Measurements from ENCODE around the gene MRGPRF.

The MRGPRF gene

GRCh38 chr11:68961245-68961644 lies 51.8 kb downstream of the MRGPRF start:
- Histone ChIP-seq H3K4me3 (ENCODE audit: low read depth, low read length) (no peak overlapping the region), H3K27me3 (no peaks in the 10 kb centered on the region), H3K4me1 (peaks cover 6% of the 10 kb centered on the region; the same call in 1 of the 2 replicates), H3K9me3 (peaks cover 3% of the 10 kb centered on the region; the same call in 1 of the 2 replicates), H3K36me3 (no peaks in the 10 kb centered on the region)
- TF ChIP-seq CTCF (IDR thresholded peaks at IDR 0.05; ENCODE audit: low read depth, low read length), result no peak
- DNase-seq, result no peak

GRCh38 chr11:68960294-68961071 lies 52.6 kb downstream of the MRGPRF start:
- Histone ChIP-seq H3K9me3 (peaks cover 3% of the 10 kb centered on the region; the same call in 1 of the 2 replicates), H3K4me1 (no peaks in the 10 kb centered on the region), H3K27me3 (no peaks in the 10 kb centered on the region), H3K4me3 (ENCODE audit: low read depth, low read length) (no peak overlapping the region), H3K36me3 (no peaks in the 10 kb centered on the region)
- DNase-seq, result no peak
- no peak for TF ChIP-seq CTCF (IDR thresholded peaks at IDR 0.05; ENCODE audit: low read depth, low read length)

GRCh38 chr11:68959465-68960293 lies 53.4 kb downstream of the MRGPRF start:
- no peak for DNase-seq
- peaks cover 3% of the 10 kb centered on the region; the same call in 1 of the 2 replicates for H3K9me3 ChIP-seq
- TF ChIP-seq CTCF (IDR thresholded peaks at IDR 0.05; ENCODE audit: low read depth, low read length), result no peak
- no peaks in the 10 kb centered on the region for H3K4me1 ChIP-seq
- no peak overlapping the region for H3K4me3 ChIP-seq (ENCODE audit: low read depth, low read length)
- H3K36me3 ChIP-seq, result no peaks in the 10 kb centered on the region
- no peaks in the 10 kb centered on the region for H3K27me3 ChIP-seq

- Histone ChIP-seq H3K27me3 (no peaks in the 10 kb centered on the region), H3K4me1 (no peaks in the 10 kb centered on the region), H3K9me3 (0 out of 2 replicates have a peak, but pooled peaks cover 3% of the 10 kb centered on the region), H3K4me3 (ENCODE audit: low read depth, low read length) (no peak overlapping the region), H3K36me3 (no peaks in the 10 kb centered on the region)
- no peak for TF ChIP-seq CTCF (IDR thresholded peaks at IDR 0.05; ENCODE audit: low read depth, low read length)
- DNase-seq, result no peak
Observed at GRCh38 chr11:68958211-68958610, 54.8 kb downstream of the MRGPRF start.

GRCh38 chr11:68956547-68957254 lies 56.3 kb downstream of the MRGPRF start:
- H3K36me3 ChIP-seq, result no peaks in the 10 kb centered on the region
- no peak for TF ChIP-seq CTCF (IDR thresholded peaks at IDR 0.05; ENCODE audit: low read depth, low read length)
- H3K9me3 ChIP-seq, result no peaks in the 10 kb centered on the region
- H3K4me1 ChIP-seq, result no peaks in the 10 kb centered on the region
- no peak for DNase-seq
- no peak overlapping the region for H3K4me3 ChIP-seq (ENCODE audit: low read depth, low read length)
- no peaks in the 10 kb centered on the region for H3K27me3 ChIP-seq
